ENCODE measurements around the gene SNCAIP.

Gene SNCAIP

GRCh38 chr5:122501089-122501435 is 189.0 kb downstream of the SNCAIP start:
- DNase-seq (ENCODE audit: low read depth in 2 of 2) = no peak

- DNase-seq (ENCODE audit: low read depth in 2 of 2) = no peak
Measured at GRCh38 chr5:122507045-122507444, 195.0 kb downstream of the SNCAIP start.

- DNase-seq (ENCODE audit: low read depth in 2 of 2) = no peak
Measured at GRCh38 chr5:122507581-122507980, 195.5 kb downstream of the SNCAIP start.

- DNase-seq (ENCODE audit: low read depth in 2 of 2) = no peak
Measured at GRCh38 chr5:122508623-122509022, 196.6 kb downstream of the SNCAIP start.

All from fibroblast of skin of left quadriceps (primary cell).